K562 (cell line): Measurements from ENCODE around the gene EFCAB5. TPM values are rescaled to one million over a fixed set of nuclear protein-coding genes. Genes with fewer than 3 reads are reported as not detected.

Experiments used
- ARID1B ChIP-seq: fragments of 450-650 bp; IDR thresholded peaks from 2 replicates; pipeline ENCODE4 v1.6.1; 2016; ENCODE audit warnings: antibody characterized with exemption, mild to moderate bottlenecking, inconsistent platforms
- CHCHD3 ChIP-seq: fragments of 250-450 bp; sonication (Bioruptor Pico); IDR thresholded peaks from 2 replicates; pipeline ENCODE4 v2.1.2; 2022; ENCODE audit warnings: mild to moderate bottlenecking
- FIP1L1 ChIP-seq: fragments of 200-400 bp; formaldehyde crosslinking; IDR thresholded peaks from 2 replicates; pipeline ENCODE4 v1.6.1; 2018; ENCODE audit warnings: mild to moderate bottlenecking, low read depth, low read length; ENCODE audit not compliant: poor library complexity, severe bottlenecking
- GTF3C2 ChIP-seq: IDR thresholded peaks from 3 replicates; pipeline ENCODE4 v1.6.1; 2011; ENCODE audit warnings: borderline replicate concordance, mild to moderate bottlenecking, moderate library complexity; ENCODE audit not compliant: insufficient read length; ENCODE audit errors: extremely low read depth
- ILK ChIP-seq: fragments of 450-650 bp; IDR thresholded peaks from 2 replicates; pipeline ENCODE4 v1.6.1; 2016; ENCODE audit warnings: missing genetic modification characterization, low read depth, mild to moderate bottlenecking, missing compliant biosample characterization, moderate library complexity, borderline replicate concordance
- MAFG ChIP-seq: fragments of 450-650 bp; conservative IDR thresholded peaks from 2 replicates; pipeline ENCODE4 v1.6.1; 2016; ENCODE audit warnings: missing genetic modification characterization, missing compliant biosample characterization
- MTA2 ChIP-seq: fragments of 450-650 bp; IDR thresholded peaks from 2 replicates; pipeline ENCODE4 v1.6.1; 2016; ENCODE audit warnings: low read depth
- NFYB ChIP-seq: IDR thresholded peaks from 2 replicates; pipeline ENCODE4 v1.6.1; 2011; ENCODE audit warnings: mild to moderate bottlenecking, moderate library complexity; ENCODE audit not compliant: insufficient read length; ENCODE audit errors: extremely low read depth
- THRB ChIP-seq: fragments of 450-650 bp; formaldehyde crosslinking; conservative IDR thresholded peaks from 2 replicates; pipeline ENCODE4 v1.4.0; 2022; ENCODE audit warnings: mild to moderate bottlenecking, missing genetic modification characterization
- ZBTB7A ChIP-seq: IDR thresholded peaks from 2 replicates; pipeline ENCODE4 v1.6.1; 2011; ENCODE audit warnings: low read depth, mild to moderate bottlenecking, low read length, moderate library complexity, borderline replicate concordance; ENCODE audit not compliant: control insufficient read depth
- ZNF165 ChIP-seq: fragments of 250-450 bp; sonication (Bioruptor Pico); IDR thresholded peaks from 2 replicates; pipeline ENCODE4 v1.4.0; 2020; ENCODE audit warnings: borderline replicate concordance
- ZNF174 ChIP-seq: fragments of 250-450 bp; sonication (Bioruptor Pico); IDR thresholded peaks from 2 replicates; pipeline ENCODE4 v1.4.0; 2020; ENCODE audit warnings: mild to moderate bottlenecking
- ZNF586 ChIP-seq: fragments of 450-650 bp; formaldehyde crosslinking; conservative IDR thresholded peaks from 2 replicates; pipeline ENCODE4 v1.4.0; 2020; ENCODE audit warnings: mild to moderate bottlenecking, moderate library complexity
- ZNF592 ChIP-seq: fragments of 450-650 bp; IDR thresholded peaks from 2 replicates; pipeline ENCODE4 v1.6.1; 2017; ENCODE audit warnings: antibody characterized with exemption, mild to moderate bottlenecking
- polyA plus RNA-seq, 8 experiments: library from polyadenylated mRNA; depleted of rRNA in 4 of 8; stranded (reverse) in 5 of 8; unstranded in 3 of 8; fragments of >200 nt; fragmentation: Nextera tagmentation in 2 of 8; fragmentation: Illumina TruSeq in 1 of 8; extraction: Ambion mirVana in 2 of 8; extraction: Trizol in 1 of 8; gene quantifications; 2 replicates each; pipeline versions ENCODE4 v1.2.1 to v1.2.3, GENCODE V29; 2011 to 2014; ENCODE audit warnings: inconsistent platforms in 1 of 8, missing spikeins in 1 of 8
- total RNA-seq, 7 experiments: library from RNA; depleted of rRNA in 6 of 7; stranded (reverse); fragments of >200 nt in 6 of 7; fragmentation: Illumina TruSeq in 2 of 7; extraction: Trizol in 2 of 7; gene quantifications; 2 replicates each; pipeline versions ENCODE4 v1.2.1 to v1.2.3, GENCODE V29; 2011 to 2021; ENCODE audit warnings: low replicate concordance in 1 of 7

EFCAB5 gene
- total and polyA plus RNA-seq, 9 of the 15 experiments (the other 6 are each of a cell fraction or from before 2014, with no cell fraction given), result 0.06 to 0.11 TPM; not detected in 7

- TF ChIP-seq ZNF592 (no peak), ZNF586 (no peak), FIP1L1 (peak; percentile 22), NFYB (no peak), THRB (CRISPR knock-in tag) (no peak), ARID1B (peak; percentile 76), ZNF165 (no peak), ZNF174 (no peak), MTA2 (no peak), CHCHD3 (CRISPR knock-in tag) (no peak), MAFG (tag) (no peak), ILK (tag) (no peak), GTF3C2 (no peak), ZBTB7A (peak; percentile 31; the same call in 1 of the 2 replicates)
Observed at GRCh38 chr17:29929533-29930408, 11.7 kb upstream of the EFCAB5 start, which contains the start of gene SSH2 (continued).
